Endothelial cell of umbilical vein (primary cell): ENCODE measurements around the gene APMAP. TPM values are rescaled to one million over a fixed set of nuclear protein-coding genes. Genes with fewer than 3 reads are reported as not detected.

Experiments used
- BruUV-seq: library from RNA; stranded (reverse); fragments of 400-500 nt; replicated peaks from 2 replicates; lab custom pipeline; 2021; lab: Mats Ljungman, UMichigan
- CTCF ChIA-PET: fragments of 300-600, 350-600 bp; sonication (Branson Sonifier 250); formaldehyde crosslinking; loops from one replicate; lab custom pipeline; 2021; ENCODE audit warnings: antibody characterized with exemption, inconsistent platforms; lab: Charles Lee
- POLR2A ChIA-PET: fragments of 300-600, 350-600 bp; sonication (Branson Sonifier 250); formaldehyde crosslinking; loops from one replicate; lab custom pipeline; 2021; ENCODE audit warnings: antibody characterized with exemption, inconsistent platforms; lab: Charles Lee
- DNase-seq: peaks from one replicate; pipeline ENCODE4 v3.0.0-alpha.2; 2011; ENCODE audit warnings: low read depth, low spot score
- FAIRE-seq: peaks from 2 replicates; lab custom pipeline; 2011; peaks lifted over from hg19 to GRCh38; lab: Jason Lieb, UNC
- H2AFZ ChIP-seq: 2 replicates; pipeline ENCODE4 v1.6.0; 2012; ENCODE audit warnings: low read depth, low read length, control low read depth, inconsistent platforms
- H3K27ac ChIP-seq: 2 replicates; pipeline ENCODE4 v1.5.1; 2011; ENCODE audit warnings: low read depth, mild to moderate bottlenecking, control low read depth, low read length, moderate library complexity; ENCODE audit not compliant: insufficient read depth
- H3K27me3 ChIP-seq, 2 experiments: 2 replicates each; pipeline versions ENCODE4 v1.6.0 to v1.6.1; 2011; ENCODE audit warnings: low read length in 2 of 2, mixed read lengths in 1 of 2; ENCODE audit not compliant: control insufficient read depth in 2 of 2, insufficient read depth in 2 of 2
- H3K36me3 ChIP-seq, 2 experiments: 2 replicates in 1 of 2; 3 replicates in 1 of 2; pipeline ENCODE4 v1.5.1; 2011; ENCODE audit warnings: low read length in 2 of 2, mild to moderate bottlenecking in 1 of 2, moderate library complexity in 1 of 2; ENCODE audit not compliant: control insufficient read depth in 2 of 2, insufficient read depth in 2 of 2; ENCODE audit errors: extremely low read depth in 1 of 2
- H3K4me1 ChIP-seq: 3 replicates; pipeline ENCODE4 v1.5.1; 2011; ENCODE audit warnings: mild to moderate bottlenecking, low read length; ENCODE audit not compliant: control insufficient read depth, insufficient read depth; ENCODE audit errors: extremely low read depth
- H3K4me2 ChIP-seq: 2 replicates; pipeline ENCODE4 v1.6.1; 2011; ENCODE audit warnings: low read length, control low read depth, mixed read lengths; ENCODE audit not compliant: insufficient read depth
- H3K4me3 ChIP-seq, 3 experiments: fragments of 200-600 bp in 1 of 3; sonication (generic), shearing (Covaris generic) in 1 of 3; replicated peaks in 1 of 3; 2 replicates each; pipeline ENCODE4 v1.5.1; 2011 to 2016; ENCODE audit warnings: control low read depth in 3 of 3, low read length in 3 of 3, mild to moderate bottlenecking in 2 of 3, inconsistent platforms in 1 of 3, low read depth in 1 of 3, moderate library complexity in 1 of 3; ENCODE audit not compliant: insufficient read depth in 1 of 3
- H3K79me2 ChIP-seq: 2 replicates; pipeline ENCODE4 v1.6.0; 2012; ENCODE audit warnings: low read length, inconsistent platforms; ENCODE audit not compliant: control insufficient read depth, insufficient read depth
- H3K9ac ChIP-seq: replicated peaks from 2 replicates; pipeline ENCODE3; 2011; ENCODE audit warnings: low read length, control low read depth; ENCODE audit not compliant: insufficient read depth; ENCODE audit errors: extremely low read depth
- H3K9me1 ChIP-seq: replicated peaks from 3 replicates; pipeline ENCODE4 v1.6.0; 2011; ENCODE audit warnings: mild to moderate bottlenecking, low read length; ENCODE audit not compliant: control insufficient read depth, insufficient read depth; ENCODE audit errors: extremely low read depth
- H3K9me3 ChIP-seq: replicated peaks from 2 replicates; pipeline ENCODE4 v1.5.1; 2012; ENCODE audit warnings: low read length, inconsistent platforms; ENCODE audit not compliant: control insufficient read depth, insufficient read depth
- H4K20me1 ChIP-seq: replicated peaks from 2 replicates; pipeline ENCODE3; 2011; ENCODE audit warnings: mild to moderate bottlenecking, low read length; ENCODE audit not compliant: control insufficient read depth, insufficient read depth; ENCODE audit errors: extremely low read depth
- EZH2 ChIP-seq: IDR thresholded peaks from 2 replicates; pipeline ENCODE4 v1.6.1; 2012; ENCODE audit warnings: borderline replicate concordance, low read depth, mild to moderate bottlenecking, moderate library complexity, low read length, inconsistent platforms; ENCODE audit not compliant: severe bottlenecking
- FOS ChIP-seq: IDR thresholded peaks from 2 replicates; pipeline ENCODE4 v1.6.1; 2011; ENCODE audit warnings: mild to moderate bottlenecking, low read length, moderate library complexity, borderline replicate concordance; ENCODE audit not compliant: insufficient read depth
- GATA2 ChIP-seq: IDR thresholded peaks from 2 replicates; pipeline ENCODE4 v1.7.0; 2011; ENCODE audit warnings: low read depth, mild to moderate bottlenecking, moderate library complexity, mixed read lengths, low read length; ENCODE audit not compliant: insufficient read length, insufficient read depth
- JUN ChIP-seq: IDR thresholded peaks from 2 replicates; pipeline ENCODE4 v1.6.1; 2011; ENCODE audit warnings: borderline replicate concordance, low read depth; ENCODE audit not compliant: insufficient read length, insufficient read depth
- MYC ChIP-seq: IDR thresholded peaks from one replicate; pipeline ENCODE4 v1.6.1; 2011; ENCODE audit warnings: mild to moderate bottlenecking, low read depth, low read length
- POLR2A ChIP-seq: IDR thresholded peaks from 2 replicates; pipeline ENCODE4 v1.6.1; 2012; ENCODE audit warnings: low read depth, mild to moderate bottlenecking, control low read depth, low read length
- POLR2AphosphoS5 ChIP-seq: IDR thresholded peaks from 2 replicates; pipeline ENCODE4 v1.6.1; 2012; ENCODE audit warnings: low read depth, mild to moderate bottlenecking, control low read depth, low read length, moderate library complexity; ENCODE audit not compliant: insufficient read depth
- dilution Hi-C: fragments of 300-500 bp; cut with MboI; formaldehyde crosslinking; loops from one replicate; pipeline ENCODE4 v1.15.0; 2019; ENCODE audit warnings: low sequenced_read_pairs; ENCODE audit not compliant: extremely low pct_ligation_motif_present
- intact Hi-C: fragments of 100-400 bp; cut with micrococcal nuclease; formaldehyde crosslinking; loops from one replicate; pipeline ENCODE4 v1.10.0; 2022
- polyA plus RNA-seq, 4 experiments: library from polyadenylated mRNA; depleted of rRNA in 3 of 4; stranded (reverse) in 3 of 4; unstranded in 1 of 4; fragments of >200 nt; gene quantifications; 2 replicates each; pipeline versions ENCODE4 v1.2.1 to v1.2.3, GENCODE V29; 2011 to 2012; ENCODE audit warnings: missing spikeins in 1 of 4
- total RNA-seq: library from RNA; stranded (reverse); gene quantifications from 2 replicates; pipeline ENCODE4 v1.2.3, GENCODE V29; 2021
- TF ChIP-seq, protein P1 (sequence below), 2 donors: IDR thresholded peaks; 1 replicate in 1 of 2; 2 replicates in 1 of 2; pipeline ENCODE4 v1.5.1; 2011; ENCODE audit warnings: low read length in 2 of 2, mild to moderate bottlenecking in 2 of 2, moderate library complexity in 2 of 2, control low read depth in 1 of 2, inconsistent platforms in 1 of 2, low read depth in 1 of 2; ENCODE audit not compliant: insufficient read depth in 1 of 2; ENCODE audit errors: extremely low read depth in 1 of 2
- TF ChIP-seq, protein P2 (sequence below): IDR thresholded peaks from 2 replicates; pipeline ENCODE4 v1.6.1; 2011; ENCODE audit not compliant: insufficient read depth, insufficient read length

The APMAP gene
- total and polyA plus RNA-seq, 2 donors (not counting 3 experiments of a cell fraction or from before 2014, with no cell fraction given) = 80.7 to 110 TPM

DNA sequence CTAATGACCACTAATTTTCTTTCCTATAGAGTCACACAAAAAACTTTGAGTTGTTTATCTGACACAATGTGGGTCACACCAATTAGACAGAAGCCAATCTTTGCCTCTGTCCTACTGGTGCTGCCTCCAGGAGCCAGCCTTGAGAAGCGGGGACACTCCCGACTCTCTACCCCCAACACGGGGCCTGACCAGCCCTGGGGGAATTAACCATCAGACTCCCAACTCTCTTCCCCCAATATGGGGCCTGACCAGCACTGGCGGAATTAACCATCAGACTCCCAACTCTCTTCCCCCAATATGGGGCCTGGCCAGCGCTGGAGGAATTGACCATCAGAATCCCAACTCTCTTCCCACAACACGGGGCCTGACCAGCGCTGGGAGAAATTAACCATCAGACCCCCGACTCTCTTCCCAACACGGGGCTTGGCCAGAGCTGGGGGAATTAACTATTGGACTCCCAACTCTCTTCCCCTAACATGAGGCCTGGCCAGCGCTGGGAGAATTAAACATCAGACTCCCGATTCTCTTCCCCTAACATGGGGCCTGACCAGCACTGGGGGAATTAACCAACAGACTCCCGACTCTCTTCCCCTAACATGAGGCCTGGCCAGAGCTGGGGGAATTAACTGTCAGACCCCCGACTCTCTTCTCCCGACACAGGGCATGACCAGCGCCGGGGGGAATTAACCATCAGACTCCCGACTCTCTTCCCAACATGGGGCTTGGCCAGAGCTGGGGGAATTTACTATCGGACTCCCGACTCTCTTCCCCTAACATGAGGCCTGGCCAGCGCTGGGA, 31.0 kb downstream of the APMAP start:
- BruUV-seq = no TSS peak
- TF ChIP-seq JUN = no peak
- TF ChIP-seq FOS = no peak
- TF ChIP-seq GATA2 = no peak
- TF ChIP-seq, protein P1, sequence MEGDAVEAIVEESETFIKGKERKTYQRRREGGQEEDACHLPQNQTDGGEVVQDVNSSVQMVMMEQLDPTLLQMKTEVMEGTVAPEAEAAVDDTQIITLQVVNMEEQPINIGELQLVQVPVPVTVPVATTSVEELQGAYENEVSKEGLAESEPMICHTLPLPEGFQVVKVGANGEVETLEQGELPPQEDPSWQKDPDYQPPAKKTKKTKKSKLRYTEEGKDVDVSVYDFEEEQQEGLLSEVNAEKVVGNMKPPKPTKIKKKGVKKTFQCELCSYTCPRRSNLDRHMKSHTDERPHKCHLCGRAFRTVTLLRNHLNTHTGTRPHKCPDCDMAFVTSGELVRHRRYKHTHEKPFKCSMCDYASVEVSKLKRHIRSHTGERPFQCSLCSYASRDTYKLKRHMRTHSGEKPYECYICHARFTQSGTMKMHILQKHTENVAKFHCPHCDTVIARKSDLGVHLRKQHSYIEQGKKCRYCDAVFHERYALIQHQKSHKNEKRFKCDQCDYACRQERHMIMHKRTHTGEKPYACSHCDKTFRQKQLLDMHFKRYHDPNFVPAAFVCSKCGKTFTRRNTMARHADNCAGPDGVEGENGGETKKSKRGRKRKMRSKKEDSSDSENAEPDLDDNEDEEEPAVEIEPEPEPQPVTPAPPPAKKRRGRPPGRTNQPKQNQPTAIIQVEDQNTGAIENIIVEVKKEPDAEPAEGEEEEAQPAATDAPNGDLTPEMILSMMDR (IDR thresholded peaks at IDR 0.05; ENCODE audit: extremely low read depth in 1 of 2, insufficient read depth in 1 of 2, low read depth in 1 of 2, low read length in 2 of 2) = no peak
- no peak for TF ChIP-seq EZH2
- no peak for TF ChIP-seq MYC
- TF ChIP-seq POLR2AphosphoS5 = no peak
- TF ChIP-seq POLR2A = no peak
- TF ChIP-seq, protein P2, sequence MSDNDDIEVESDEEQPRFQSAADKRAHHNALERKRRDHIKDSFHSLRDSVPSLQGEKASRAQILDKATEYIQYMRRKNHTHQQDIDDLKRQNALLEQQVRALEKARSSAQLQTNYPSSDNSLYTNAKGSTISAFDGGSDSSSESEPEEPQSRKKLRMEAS = no peak
- FAIRE-seq (no peak), DNase-seq (no peak)
- Histone ChIP-seq H4K20me1 (no peaks in the 10 kb centered on the region), H3K4me1 (no peaks in the 10 kb centered on the region), H3K9ac (no peak overlapping the region), H2AFZ (no peak overlapping the region), H3K9me1 (no peaks in the 10 kb centered on the region), H3K27me3 (no peaks in the 10 kb centered on the region), H3K27ac (no peak overlapping the region), H3K4me2 (no peak overlapping the region), H3K4me3 (no peak overlapping the region), H3K9me3 (no peaks in the 10 kb centered on the region), H3K79me2 (no peaks in the 10 kb centered on the region), H3K36me3 (peaks cover 2 to 14% of the 10 kb centered on the region in 2 experiments)
- dilution Hi-C loops (no loop called here), intact Hi-C loops (no loop called here)
- CTCF ChIA-PET = interaction anchor here (0.7 kb wide), 1 partner anchor 204 kb away, joined by 3 read pairs; no protein-coding TSS in a partner anchor
- POLR2A ChIA-PET = no interaction called here
